Measurements from ENCODE around the gene ZNF789.
A peak's percentile ranks its signal among the peaks of the same experiment; 100 is the strongest.
"Not testable (repeated sequence)": the region's sequence is repeated elsewhere in the genome, so short reads cannot be mapped to it uniquely, and the experiment has no call there.

The ZNF789 gene

DNA sequence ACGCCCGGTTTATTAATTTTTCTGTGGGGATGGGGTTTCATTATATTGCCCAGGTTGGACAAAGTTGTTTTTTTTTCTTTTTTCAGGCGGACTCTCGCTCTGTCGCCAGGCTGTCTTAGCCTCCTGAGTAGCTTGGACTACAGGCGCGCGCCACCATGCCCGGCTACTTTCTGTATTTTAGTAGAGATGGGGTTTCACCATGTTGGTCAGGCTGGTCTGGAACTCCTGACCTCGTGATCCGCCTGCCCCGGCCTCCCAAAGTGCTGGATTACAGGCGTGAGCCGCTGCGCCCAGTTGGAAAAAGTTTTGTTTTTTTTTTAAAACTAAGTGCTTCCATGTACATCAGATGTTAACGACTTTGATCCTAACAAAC, 27.9 kb downstream of the ZNF789 start:
- Histone ChIP-seq H3K27me3 (ENCODE audit: insufficient read depth, poor library complexity, severe bottlenecking) (no peaks in the 10 kb centered on the region), H3K36me3 (ENCODE audit: low read depth) (peaks cover 29% of the 10 kb centered on the region), H3K27ac (ENCODE audit: poor library complexity, severe bottlenecking) (peak overlapping the region; percentile 69), H3K4me3 (ENCODE audit: severe bottlenecking) (peak overlapping the region; percentile 78), H3K9me3 (ENCODE audit: severe bottlenecking) (no peaks in the 10 kb centered on the region), H3K4me1 (ENCODE audit: insufficient read depth, poor library complexity, severe bottlenecking) (no peaks in the 10 kb centered on the region)
- TF ChIP-seq, protein P1, sequence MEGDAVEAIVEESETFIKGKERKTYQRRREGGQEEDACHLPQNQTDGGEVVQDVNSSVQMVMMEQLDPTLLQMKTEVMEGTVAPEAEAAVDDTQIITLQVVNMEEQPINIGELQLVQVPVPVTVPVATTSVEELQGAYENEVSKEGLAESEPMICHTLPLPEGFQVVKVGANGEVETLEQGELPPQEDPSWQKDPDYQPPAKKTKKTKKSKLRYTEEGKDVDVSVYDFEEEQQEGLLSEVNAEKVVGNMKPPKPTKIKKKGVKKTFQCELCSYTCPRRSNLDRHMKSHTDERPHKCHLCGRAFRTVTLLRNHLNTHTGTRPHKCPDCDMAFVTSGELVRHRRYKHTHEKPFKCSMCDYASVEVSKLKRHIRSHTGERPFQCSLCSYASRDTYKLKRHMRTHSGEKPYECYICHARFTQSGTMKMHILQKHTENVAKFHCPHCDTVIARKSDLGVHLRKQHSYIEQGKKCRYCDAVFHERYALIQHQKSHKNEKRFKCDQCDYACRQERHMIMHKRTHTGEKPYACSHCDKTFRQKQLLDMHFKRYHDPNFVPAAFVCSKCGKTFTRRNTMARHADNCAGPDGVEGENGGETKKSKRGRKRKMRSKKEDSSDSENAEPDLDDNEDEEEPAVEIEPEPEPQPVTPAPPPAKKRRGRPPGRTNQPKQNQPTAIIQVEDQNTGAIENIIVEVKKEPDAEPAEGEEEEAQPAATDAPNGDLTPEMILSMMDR (IDR thresholded peaks at IDR 0.05; ENCODE audit: poor library complexity, severe bottlenecking): no peak
- ATAC-seq (ENCODE audit: low read depth) (no peak), DNase-seq (ENCODE audit: low spot score) (no peak)

DNA sequence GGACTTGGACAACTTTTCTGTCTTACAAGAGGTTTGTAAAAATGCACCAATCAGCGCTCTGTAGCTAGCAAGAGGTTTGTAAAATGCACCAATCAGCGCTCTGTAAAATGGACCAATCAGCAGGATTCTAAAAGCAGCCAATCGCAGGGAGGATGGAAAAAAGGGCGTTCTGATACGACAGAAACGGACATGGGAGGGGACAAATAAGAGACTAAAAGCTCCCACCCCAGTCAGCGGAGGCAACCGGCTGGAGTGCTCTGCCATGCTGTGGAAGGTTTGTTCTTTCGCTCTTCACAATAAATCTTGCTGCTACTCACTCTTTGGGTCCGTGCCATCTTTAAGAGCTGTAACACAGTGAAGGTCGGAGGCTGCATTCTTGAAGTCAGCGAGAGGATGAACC, 28.5 kb downstream of the ZNF789 start:
- peaks cover 23% of the 10 kb centered on the region for H3K36me3 ChIP-seq (ENCODE audit: low read depth)
- not testable (repeated sequence) for H3K9me3 ChIP-seq (ENCODE audit: severe bottlenecking); ATAC-seq (ENCODE audit: low read depth); H3K4me1 ChIP-seq (ENCODE audit: insufficient read depth, poor library complexity, severe bottlenecking); H3K27me3 ChIP-seq (ENCODE audit: insufficient read depth, poor library complexity, severe bottlenecking); DNase-seq (ENCODE audit: low spot score); H3K27ac ChIP-seq (ENCODE audit: poor library complexity, severe bottlenecking); H3K4me3 ChIP-seq (ENCODE audit: severe bottlenecking)

DNA sequence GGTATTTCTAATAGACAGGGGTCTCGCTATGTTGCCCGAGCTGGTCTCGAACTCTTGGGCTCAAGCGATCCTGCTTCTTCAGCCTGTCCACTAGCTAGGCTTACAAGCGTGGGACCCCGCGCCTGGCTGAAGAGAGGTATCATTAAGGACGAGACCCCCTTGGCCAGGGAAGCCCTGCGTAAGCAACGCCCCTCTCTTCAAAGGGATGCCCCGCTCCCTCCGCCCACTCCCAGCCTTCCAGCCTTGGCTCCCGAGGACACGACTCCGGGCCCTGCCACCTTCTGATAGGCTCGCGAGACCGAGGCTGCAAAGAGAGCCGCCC, 31.6 kb downstream of the ZNF789 start:
- Histone ChIP-seq H3K4me3 (ENCODE audit: severe bottlenecking) (peak overlapping the region; percentile 52), H3K27me3 (ENCODE audit: insufficient read depth, poor library complexity, severe bottlenecking) (no peaks in the 10 kb centered on the region), H3K9me3 (ENCODE audit: severe bottlenecking) (no peaks in the 10 kb centered on the region), H3K27ac (ENCODE audit: poor library complexity, severe bottlenecking) (peak overlapping the region; percentile 66), H3K36me3 (ENCODE audit: low read depth) (peaks cover 13% of the 10 kb centered on the region), H3K4me1 (ENCODE audit: insufficient read depth, poor library complexity, severe bottlenecking) (peaks cover 5% of the 10 kb centered on the region)
- TF ChIP-seq, protein P1 (IDR thresholded peaks at IDR 0.05; ENCODE audit: poor library complexity, severe bottlenecking): no peak
- DNase-seq (ENCODE audit: low spot score) (no peak), ATAC-seq (ENCODE audit: low read depth) (peak; percentile 87)

DNA sequence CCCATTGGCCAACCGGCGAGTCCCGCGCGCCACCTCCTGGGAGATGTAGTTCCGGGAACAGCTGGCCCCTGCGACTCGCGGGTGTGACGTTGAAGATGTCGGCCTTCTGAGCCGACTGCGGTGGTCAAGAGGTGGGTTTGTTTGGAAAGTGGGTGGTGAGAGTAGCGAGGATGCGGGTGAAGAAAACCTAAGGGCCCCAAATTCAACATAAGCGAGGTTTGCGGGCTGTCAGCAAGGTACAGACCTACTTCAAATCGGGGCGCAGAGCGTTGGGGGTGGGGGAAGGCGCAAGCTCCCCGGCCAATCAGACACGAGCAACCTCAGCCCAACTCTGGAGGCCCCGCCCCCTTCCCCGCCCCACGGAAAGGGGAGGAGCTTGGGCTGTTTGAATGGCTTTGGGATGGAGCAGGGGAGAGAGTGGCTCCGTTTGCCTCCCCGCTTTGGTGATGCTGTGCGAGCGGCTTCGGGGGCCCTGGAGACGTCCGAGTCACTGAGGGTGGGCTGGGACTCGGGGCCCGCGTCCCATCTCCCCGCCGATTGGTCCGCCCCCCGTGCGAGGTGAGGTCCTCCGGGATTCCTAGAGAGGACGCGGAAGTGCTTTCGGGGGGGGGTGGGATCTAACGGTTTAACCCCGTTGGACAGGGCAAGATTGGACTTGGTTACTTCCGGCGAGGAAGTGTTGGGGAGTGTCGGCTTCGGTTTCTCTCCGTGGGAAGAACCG, 32.1 kb downstream of the ZNF789 start, which contains the start of gene ZKSCAN5:
Gene ZKSCAN5 (plus strand): TSS at position 60 of the 721 bp plus-strand sequence. CDS start 1,383 bp downstream, outside the sequence.
- Histone ChIP-seq H3K36me3 (ENCODE audit: low read depth) (peaks cover 13% of the 10 kb centered on the region), H3K9me3 (ENCODE audit: severe bottlenecking) (no peaks in the 10 kb centered on the region), H3K27me3 (ENCODE audit: insufficient read depth, poor library complexity, severe bottlenecking) (no peaks in the 10 kb centered on the region), H3K27ac (ENCODE audit: poor library complexity, severe bottlenecking) (peak within 1 kb of the TSS; percentile 66), H3K4me3 (ENCODE audit: severe bottlenecking) (peak within 1 kb of the TSS; percentile 52), H3K4me1 (ENCODE audit: insufficient read depth, poor library complexity, severe bottlenecking) (peaks cover 5% of the 10 kb centered on the region)
- peak; percentile 72 for ATAC-seq (ENCODE audit: low read depth)
- peak; percentile 99 for DNase-seq (ENCODE audit: low spot score)
- TF ChIP-seq, protein P1 (IDR thresholded peaks at IDR 0.05; ENCODE audit: poor library complexity, severe bottlenecking): no peak

DNA sequence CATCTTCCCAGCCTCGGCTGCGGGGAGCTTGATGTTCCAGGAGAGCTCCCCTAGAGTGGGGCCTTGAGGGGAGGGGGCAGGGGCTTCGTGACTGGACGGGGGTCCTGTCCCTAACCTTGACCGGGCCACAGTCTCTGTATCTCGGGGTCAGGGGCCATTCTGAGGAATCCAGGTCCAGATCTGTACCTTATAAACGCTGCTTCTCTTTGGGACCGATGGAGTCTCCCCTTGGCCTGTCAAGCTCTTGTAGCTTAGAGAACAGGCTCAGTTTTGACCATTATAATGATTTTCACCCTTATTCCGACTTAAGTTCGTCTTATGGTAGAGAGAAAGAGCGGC, 32.6 kb downstream of the ZNF789 start:
- peak overlapping the region; percentile 66 for H3K27ac ChIP-seq (ENCODE audit: poor library complexity, severe bottlenecking)
- DNase-seq (ENCODE audit: low spot score): no peak

More for the DNA sequence above, 32.6 kb downstream of the ZNF789 start:
- H3K9me3 ChIP-seq (ENCODE audit: severe bottlenecking): no peaks in the 10 kb centered on the region
- peaks cover 5% of the 10 kb centered on the region for H3K4me1 ChIP-seq (ENCODE audit: insufficient read depth, poor library complexity, severe bottlenecking)
- ATAC-seq (ENCODE audit: low read depth): no peak
- H3K36me3 ChIP-seq (ENCODE audit: low read depth): peaks cover 13% of the 10 kb centered on the region
- H3K27me3 ChIP-seq (ENCODE audit: insufficient read depth, poor library complexity, severe bottlenecking): no peaks in the 10 kb centered on the region
- peak overlapping the region; percentile 52 for H3K4me3 ChIP-seq (ENCODE audit: severe bottlenecking)
- TF ChIP-seq, protein P1 (IDR thresholded peaks at IDR 0.05; ENCODE audit: poor library complexity, severe bottlenecking): no peak
